K562 (cell line): ENCODE results near the gene AGBL1. TPM values are rescaled to one million over a fixed set of nuclear protein-coding genes. Genes with fewer than 3 reads are reported as not detected.

Source experiments
- EP400 ChIP-seq: fragments of 450-650 bp; IDR thresholded peaks from 2 replicates; pipeline ENCODE4 v1.6.1; 2017; ENCODE audit warnings: antibody characterized with exemption, mild to moderate bottlenecking, moderate library complexity
- FOS ChIP-seq: IDR thresholded peaks from 3 replicates; pipeline ENCODE4 v1.6.1; 2011; ENCODE audit not compliant: insufficient read length; ENCODE audit errors: extremely low read depth
- HBP1 ChIP-seq: fragments of 450-650 bp; formaldehyde crosslinking; IDR thresholded peaks from 2 replicates; pipeline ENCODE4 v1.4.0; 2022; ENCODE audit warnings: missing genetic modification characterization
- KLF10 ChIP-seq: fragments of 250-450 bp; sonication (Bioruptor Pico); IDR thresholded peaks from 2 replicates; pipeline ENCODE4 v1.6.1; 2021; ENCODE audit warnings: matching md5 sums
- THAP7 ChIP-seq: fragments of 250-450 bp; sonication (Bioruptor Pico); IDR thresholded peaks from 2 replicates; pipeline ENCODE4 v1.5.0; 2021
- XRCC4 ChIP-seq: IDR thresholded peaks from one replicate; pipeline ENCODE4 v1.6.1; 2011; ENCODE audit not compliant: insufficient read depth, insufficient read length; ENCODE audit errors: extremely low read depth
- ZNF324 ChIP-seq: fragments of 250-450 bp; sonication (Bioruptor Pico); IDR thresholded peaks from 2 replicates; pipeline ENCODE4 v1.4.0; 2020; ENCODE audit warnings: mild to moderate bottlenecking
- ZNF431 ChIP-seq: sonication (generic); formaldehyde crosslinking; IDR thresholded peaks from 2 replicates; pipeline ENCODE4 v1.8.0; 2022; ENCODE audit warnings: mild to moderate bottlenecking, missing genetic modification reagents
- polyA plus RNA-seq, 8 experiments: library from polyadenylated mRNA; depleted of rRNA in 4 of 8; stranded (reverse) in 5 of 8; unstranded in 3 of 8; fragments of >200 nt; fragmentation: Nextera tagmentation in 2 of 8; fragmentation: Illumina TruSeq in 1 of 8; extraction: Ambion mirVana in 2 of 8; extraction: Trizol in 1 of 8; gene quantifications; 2 replicates each; pipeline versions ENCODE4 v1.2.1 to v1.2.3, GENCODE V29; 2011 to 2014; ENCODE audit warnings: inconsistent platforms in 1 of 8, missing spikeins in 1 of 8
- total RNA-seq, 7 experiments: library from RNA; depleted of rRNA in 6 of 7; stranded (reverse); fragments of >200 nt in 6 of 7; fragmentation: Illumina TruSeq in 2 of 7; extraction: Trizol in 2 of 7; gene quantifications; 2 replicates each; pipeline versions ENCODE4 v1.2.1 to v1.2.3, GENCODE V29; 2011 to 2021; ENCODE audit warnings: low replicate concordance in 1 of 7
- TF ChIP-seq, protein P1 (sequence below): fragments of 200-800 bp; sonication (Bioruptor generic); IDR thresholded peaks from 2 replicates; pipeline ENCODE4 v1.6.1; 2017; ENCODE audit warnings: missing genetic modification characterization, missing compliant biosample characterization

Gene AGBL1
- total and polyA plus RNA-seq, 9 of the 15 experiments (the other 6 are each of a cell fraction or from before 2014, with no cell fraction given), result not detected

GRCh38 chr15:86849136-86849535 is 769.5 kb downstream of the AGBL1 start (continued):
- TF ChIP-seq, protein P1, sequence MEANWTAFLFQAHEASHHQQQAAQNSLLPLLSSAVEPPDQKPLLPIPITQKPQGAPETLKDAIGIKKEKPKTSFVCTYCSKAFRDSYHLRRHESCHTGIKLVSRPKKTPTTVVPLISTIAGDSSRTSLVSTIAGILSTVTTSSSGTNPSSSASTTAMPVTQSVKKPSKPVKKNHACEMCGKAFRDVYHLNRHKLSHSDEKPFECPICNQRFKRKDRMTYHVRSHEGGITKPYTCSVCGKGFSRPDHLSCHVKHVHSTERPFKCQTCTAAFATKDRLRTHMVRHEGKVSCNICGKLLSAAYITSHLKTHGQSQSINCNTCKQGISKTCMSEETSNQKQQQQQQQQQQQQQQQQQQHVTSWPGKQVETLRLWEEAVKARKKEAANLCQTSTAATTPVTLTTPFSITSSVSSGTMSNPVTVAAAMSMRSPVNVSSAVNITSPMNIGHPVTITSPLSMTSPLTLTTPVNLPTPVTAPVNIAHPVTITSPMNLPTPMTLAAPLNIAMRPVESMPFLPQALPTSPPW, result no peak
- no peak for TF ChIP-seq FOS
- TF ChIP-seq XRCC4, result no peak
- TF ChIP-seq EP400, result no peak
- TF ChIP-seq THAP7 (CRISPR knock-in tag), result no peak
- TF ChIP-seq ZNF431, result no peak
- no peak for TF ChIP-seq ZNF324
- TF ChIP-seq HBP1 (CRISPR knock-in tag), result no peak
- TF ChIP-seq KLF10, result no peak
